DMS153 (cell line): ENCODE measurements around the gene BMS1.
"Not testable (repeated sequence)": the region's sequence is repeated elsewhere in the genome, so short reads cannot be mapped to it uniquely, and the experiment has no call there.

Source experiments
- DNase-seq: peaks from one replicate; lab custom pipeline; 2025; lab: John Stamatoyannopoulos, UW

Gene BMS1

DNA sequence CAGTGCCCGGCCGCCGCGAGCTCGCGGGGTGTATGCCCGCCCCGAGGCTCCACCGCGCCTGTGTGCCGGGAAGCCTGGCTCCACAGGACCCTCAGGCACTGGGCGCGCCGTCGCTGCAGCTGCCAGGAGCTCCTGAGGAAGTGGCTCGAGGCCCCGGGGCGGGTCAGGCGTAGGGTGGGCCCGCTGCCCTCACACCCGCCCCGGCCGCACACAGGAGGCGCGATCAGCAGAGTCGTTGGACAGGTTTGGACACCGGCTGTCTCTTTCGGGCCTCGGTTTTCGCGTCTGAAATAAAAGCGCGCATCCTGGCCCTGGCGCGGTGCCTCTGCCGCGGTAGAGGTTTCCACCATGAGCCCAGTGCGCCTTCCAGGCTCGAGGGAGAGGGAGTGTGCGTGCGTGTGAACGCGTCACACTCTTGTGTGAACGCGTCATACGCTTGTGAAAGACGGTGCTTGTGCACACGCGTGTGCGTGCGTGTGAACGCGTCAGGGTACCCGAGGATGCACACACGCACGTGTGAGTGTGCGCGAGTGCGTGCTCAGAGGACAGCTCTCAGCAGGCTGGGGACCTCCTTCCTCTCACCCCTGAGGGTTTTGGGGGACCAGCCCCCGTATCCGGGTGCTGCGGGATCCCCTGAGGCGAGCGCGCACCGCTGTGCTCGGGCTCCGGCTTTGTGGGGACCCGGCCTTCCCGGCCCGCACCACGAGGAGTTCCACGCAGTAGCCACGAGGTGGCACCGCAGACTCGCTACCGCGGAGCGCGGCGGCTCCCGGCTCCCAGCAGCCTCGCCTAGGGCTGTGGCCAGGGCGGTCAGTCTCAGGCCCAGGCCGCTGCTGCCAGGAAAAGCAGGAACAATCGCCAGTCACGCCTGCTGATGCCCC lies 83.8 kb downstream of the BMS1 start:
- DNase-seq: no peak

DNA sequence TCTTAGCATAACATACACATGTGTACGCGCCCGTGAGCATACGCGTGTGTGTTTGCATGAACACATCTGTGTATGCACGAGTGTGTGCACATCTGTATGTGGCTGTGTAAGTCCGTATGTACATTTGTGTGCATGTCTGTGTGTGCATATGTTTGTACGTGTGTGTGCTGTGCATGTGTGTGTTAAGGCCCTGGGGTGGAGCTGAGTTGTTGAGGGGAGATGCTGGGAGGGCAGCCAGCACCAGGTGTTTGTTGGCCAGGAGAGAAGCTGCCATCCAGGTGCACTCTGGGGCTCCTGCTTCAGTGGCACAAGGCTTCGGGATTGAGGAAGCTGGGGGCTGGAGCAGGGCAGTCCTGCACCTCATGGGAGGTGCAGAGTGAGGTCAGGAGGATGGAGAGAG lies 85.0 kb downstream of the BMS1 start:
- DNase-seq: no peak

DNA sequence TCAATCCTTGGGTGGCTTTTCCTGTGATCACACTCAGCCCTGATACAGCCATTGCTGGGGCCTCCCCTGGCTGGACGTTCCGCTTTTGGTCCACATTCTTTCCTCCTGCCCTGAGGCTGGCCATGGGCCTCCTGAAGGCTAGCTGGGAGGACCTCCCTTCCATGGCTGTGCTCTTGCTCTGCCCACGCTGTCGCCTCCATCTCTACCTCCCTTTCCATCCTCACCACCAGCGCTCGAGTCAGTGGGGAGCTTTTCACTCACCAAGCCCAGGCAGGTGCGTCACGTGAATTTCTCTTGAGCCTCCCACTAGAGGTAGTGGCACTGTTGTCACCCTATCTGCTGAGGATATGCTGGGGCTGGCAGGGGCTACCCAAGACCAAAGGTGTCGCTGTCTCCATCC lies 85.9 kb downstream of the BMS1 start:
- DNase-seq: no peak

DNA sequence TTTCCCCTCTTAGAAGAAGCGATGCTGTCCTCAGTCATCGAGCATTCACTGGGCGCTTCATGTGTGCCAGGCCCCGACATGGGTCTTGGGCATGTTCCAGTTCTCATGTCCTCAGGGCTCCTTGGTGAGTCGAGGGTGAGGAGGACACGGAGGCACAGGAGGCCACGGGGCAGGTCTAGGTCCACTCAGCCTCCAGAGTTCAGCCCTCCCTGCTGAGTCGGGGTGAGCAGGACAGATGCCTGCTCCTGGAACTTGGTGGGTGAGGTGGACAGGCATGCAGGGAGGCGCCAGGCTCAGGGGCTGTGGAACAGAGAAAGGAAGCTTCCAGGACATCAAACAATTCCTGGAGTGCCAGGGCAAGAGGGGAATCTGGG lies 87.4 kb downstream of the BMS1 start:
- no peak for DNase-seq

DNA sequence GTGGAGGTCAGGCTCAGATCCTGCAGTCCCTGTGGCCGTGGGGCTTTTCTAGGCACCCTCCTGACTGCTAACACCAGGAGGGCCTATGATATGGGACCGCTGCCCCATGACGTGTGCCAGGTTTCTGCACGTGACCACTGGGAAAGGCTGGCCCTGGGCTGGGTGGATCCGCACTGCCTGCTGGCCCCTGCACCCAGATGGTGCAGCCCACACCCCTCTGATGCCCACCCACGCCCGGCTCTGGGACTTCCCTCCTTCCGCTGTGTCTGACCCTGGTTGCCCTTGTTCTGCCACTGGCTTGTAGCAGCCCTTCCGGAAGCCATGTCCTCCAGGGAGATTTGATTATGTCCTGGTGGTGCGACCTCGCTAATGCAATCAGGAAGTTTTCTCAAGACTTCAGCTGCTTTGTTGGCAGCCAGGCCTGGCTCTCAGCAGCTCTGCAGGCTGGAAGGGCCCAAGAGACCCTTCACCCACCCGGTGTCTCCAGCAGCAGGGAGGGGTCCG lies 88.6 kb downstream of the BMS1 start:
- DNase-seq: not testable (repeated sequence)

DNA sequence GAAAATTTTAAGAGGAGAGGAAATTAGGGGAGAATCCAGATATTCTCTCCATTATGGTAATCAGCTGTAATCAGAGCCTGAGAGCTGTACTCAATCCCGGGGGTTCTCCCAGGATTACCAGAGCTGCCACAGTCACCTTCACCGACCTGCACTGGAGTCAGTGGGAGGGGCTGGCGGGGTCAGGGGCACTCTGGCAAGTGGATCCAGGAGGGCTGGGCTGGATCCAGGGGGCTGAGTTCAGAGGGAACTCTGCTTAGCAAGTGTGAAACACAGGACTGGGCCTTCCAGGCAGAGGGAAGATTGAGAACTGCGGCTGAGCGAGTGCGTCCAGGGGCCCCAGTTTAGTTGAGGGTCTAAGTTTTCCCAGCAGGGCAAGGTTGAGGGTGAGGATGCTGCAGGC lies 89.2 kb downstream of the BMS1 start:
- DNase-seq: no peak

DNA sequence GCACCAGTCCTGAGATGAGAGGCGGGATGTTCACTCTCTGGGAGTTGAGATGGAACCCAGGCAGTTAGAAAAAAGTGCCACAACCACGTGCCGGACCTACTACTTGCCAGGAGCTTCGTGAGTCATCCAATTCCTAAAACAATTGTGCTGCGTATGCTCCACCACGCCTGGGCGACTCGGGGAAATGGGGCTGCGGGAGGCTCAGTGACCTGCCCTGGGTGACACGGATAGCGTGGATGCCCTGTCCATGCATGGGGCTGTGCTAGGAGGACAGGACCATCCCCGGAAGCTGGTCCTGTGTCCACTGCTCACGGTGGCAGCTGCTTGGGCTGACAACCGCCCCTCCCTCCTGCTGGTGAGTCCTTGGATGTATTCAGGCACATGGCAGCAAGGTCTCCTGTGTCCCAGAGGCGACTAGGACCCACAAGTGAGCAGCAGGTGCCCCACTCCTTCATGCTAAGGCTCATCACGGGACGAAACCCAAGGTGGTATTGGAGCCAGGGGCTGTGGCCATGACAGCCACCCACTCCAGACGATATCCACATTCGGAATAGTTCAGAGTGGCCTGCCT lies 90.4 kb downstream of the BMS1 start:
- DNase-seq: no peak

DNA sequence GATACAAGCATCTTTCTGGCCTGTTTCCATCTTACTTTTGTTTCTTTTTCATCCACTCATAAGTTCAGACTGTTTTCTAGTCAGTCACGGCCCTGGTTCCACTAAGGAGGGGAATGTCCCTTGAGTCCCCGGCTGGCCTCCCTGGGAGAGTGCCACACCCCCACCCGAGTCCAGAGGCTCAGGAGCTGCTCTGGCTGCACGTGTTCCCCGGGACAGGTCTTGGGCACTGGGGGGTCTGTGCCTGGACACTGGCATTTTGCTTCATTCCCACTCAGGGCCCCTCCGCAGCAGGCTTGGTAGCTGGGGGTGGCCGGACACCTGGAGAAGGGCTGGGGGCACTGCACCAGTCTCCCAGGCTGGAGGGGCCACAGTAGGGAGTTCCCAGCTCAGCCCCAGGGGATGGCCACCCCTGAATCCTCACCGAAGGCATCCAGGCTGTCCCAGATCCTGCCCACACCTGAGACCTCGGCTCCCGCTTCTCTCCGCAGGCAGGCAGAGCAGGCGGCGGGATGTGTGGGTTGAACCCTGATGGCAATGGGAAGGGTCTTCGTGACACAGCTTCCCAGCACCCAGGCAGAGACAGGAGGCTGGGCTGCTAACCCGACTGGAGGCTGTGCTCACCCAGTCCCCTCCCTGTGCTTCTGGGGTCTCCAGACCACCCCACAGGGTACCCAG lies 92.3 kb downstream of the BMS1 start:
- no peak for DNase-seq

DNA sequence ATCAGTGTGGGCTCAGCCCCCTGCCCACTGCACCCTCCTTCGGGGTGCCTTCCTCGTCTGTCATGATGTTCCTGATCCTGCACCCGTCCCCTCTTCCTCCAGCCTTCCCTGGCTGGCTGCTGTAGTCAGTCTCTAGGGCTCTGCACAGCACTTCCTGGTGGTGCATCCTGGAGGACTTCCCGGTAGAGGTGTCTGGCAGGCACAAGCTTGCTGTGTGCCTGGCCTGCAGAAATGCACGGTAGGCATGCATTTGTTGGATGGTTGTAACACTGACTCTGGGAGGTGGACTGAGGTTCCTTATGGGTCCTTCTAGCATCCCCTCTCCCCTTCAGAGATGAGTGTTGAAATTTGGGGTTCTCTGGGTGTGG lies 92.8 kb downstream of the BMS1 start:
- DNase-seq: no peak

DNA sequence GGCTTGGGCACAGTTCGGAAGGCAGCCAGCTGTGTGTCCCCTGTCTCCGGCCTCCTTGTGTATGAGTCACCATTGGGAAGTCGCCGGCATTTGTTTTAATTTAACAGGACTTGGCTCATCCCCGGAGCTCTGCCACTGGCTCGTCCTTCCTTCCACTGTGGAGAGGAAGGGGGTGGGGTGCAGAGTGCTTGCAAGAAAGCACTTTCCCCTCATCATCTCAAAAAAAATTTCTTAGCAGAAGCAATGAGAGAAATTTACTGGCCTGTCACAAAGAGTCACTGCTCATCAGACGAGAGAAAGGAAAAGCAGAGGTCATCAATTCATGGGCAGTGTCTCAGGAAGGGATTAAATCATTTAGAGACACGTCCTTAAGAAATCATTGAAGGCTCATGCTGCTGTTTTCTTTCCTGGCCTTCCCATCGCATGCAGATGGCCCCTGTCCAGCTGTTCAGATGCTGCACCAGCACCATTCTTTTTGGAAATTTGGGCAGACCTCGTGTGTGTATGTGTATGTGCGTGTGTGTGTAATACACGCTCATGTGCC lies 93.3 kb downstream of the BMS1 start:
- DNase-seq: no peak

DNA sequence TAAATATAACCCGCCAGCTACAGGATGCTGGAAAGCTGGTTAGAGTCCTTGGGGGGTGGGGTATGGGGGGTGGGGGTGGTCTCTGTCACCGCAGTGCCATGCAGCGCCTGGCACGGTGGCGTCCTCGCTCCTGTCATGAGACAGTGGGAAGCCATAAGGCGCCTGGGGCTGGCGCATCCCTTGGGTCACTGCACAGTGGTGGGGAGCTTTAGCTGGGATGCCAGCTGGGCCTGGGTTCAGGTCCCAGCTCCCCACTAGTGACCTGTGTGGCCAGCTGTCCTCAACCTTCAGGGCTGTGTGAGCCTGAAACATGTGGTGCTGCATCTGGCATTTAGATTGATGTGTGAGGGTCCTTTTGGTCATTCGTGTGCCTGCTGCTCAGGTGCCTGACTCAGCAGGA lies 93.9 kb downstream of the BMS1 start:
- DNase-seq: no peak

DNA sequence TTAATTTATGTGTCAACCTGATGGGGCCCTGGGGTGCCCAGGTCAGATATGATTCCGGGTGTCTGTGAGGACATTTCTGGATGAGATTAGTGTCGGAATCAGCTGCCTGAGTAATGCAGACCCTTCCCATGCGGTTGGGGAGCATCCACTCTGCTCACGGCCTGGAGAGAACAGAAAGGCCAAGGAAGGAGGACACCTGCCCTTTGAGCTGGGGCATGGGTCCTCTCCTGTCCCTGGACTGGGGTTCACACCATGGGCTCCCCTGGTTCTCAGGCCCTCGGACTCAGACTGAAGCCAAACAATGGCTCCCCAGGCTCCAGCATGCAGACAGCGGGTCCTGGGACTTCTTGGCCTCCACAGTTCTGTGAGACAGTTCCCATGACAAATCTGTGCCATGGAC lies 94.3 kb downstream of the BMS1 start:
- DNase-seq: no peak

DNA sequence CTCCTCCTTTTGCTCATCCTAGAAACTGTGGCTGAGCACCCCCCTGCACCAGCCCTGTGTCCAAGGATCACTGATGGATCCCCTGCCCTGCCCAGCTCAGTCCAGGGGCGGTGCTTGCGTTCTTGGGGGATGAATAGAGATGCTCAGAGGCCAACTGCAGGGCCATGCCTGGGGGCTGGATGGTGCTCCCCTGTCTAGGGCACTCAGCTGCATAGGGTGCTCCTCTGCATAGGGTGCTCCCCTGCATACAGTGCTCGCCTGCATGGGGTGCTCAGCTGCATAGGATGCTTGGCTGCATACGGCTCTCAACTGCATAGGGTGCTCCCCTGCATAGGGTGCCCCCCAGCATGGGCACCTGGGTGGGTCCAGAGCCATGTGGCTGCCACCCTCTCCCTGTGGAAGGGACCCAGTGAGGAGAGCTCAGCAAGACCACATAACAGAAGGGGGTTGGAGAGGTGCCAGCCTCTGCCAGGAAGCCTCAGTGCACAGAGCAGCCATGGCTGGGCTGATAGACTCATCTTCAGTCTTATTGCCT lies 95.0 kb downstream of the BMS1 start:
- DNase-seq: no peak

DNA sequence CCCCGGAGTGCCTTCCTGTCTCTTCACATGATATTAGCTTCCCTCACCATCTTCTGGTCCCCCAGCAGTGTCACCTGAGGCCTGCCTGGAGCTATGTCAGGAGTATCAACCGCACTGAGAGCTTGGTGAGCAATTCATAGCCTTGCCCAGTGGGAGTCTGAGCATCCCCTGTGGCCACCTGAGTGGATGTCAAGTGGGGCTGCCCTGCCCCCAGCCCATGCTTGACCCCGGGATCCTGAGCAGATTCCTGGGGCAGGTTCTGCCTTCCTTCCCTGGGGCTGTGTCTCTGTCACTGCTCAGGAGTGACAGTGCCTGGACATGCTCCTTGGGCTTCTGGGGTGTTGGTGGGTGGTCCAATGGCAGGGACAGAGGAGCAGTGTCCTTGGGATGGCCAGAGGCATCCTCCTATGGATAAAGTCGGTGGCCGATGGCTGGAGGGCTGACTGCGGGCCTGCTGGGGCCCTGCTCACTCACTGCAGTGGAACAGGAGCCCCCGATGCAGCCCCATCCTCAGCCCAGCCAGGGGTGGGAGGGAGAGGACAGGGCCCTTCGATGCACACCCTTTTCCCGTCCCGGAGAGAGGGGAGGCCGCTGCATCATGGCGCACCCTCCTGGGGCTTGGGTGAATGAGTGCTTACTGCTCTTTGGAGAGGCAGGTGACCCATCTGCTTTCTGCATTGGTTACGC lies 95.7 kb downstream of the BMS1 start:
- no peak for DNase-seq

DNA sequence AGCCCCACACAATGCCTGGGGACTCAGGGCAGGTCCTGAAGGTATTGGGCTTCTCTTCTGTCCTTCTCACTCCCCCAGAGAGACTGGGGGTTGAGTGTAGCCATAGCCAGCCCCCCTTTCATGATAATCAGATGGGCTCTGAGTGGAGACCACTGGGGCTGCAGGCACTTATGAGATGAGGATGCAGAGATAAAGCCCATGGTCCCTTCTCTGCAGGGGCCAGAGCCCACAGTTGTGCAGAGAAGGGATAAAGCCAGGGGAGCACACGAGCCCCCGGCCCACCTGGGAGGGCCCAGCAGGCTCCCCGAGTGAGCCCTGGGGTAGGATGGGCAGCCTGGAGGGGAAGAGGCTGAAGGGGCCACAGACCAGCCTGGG lies 96.2 kb downstream of the BMS1 start:
- DNase-seq: no peak

DNA sequence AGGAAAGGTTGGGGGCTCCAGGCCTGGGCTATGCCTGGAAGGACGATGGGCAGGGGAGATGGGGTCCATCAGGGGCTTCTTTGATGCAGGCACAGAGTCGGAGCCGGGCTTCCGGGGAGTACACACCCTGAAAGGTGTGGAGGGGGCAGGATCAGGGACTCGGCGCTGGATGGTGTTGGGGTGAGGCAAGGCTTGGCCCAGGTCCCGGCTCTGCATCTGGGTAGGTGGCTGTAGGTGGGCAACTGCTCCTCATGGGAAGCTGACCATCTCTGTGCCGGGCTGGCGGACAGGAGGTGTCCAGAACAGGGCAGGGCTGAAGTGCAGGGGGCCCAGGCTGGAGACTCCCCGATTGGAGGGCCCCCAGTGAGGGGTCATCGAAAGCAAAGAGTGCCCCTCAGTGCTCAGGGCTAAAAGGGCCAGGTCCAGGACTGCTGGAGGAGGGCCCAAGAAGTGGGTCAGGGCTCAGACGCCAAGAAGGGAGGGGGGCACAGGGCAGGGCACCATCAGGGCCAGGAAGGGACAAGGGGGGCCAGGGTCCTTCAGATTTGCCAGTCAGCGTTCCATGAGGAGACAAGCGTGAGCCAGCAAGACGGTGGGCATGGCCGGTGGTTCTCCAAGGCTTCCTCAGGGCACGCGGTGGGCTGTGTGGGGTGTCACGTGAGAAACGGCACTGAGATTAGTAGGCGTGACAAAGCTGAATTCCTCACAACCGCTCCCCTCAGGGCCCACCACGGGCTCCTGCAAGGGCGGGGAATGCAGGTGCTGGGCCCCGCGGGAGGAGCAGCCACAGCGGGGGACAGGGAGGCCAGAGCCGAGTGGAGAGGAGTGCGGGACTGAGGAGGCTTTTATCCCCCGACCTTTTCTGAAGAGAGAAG lies 97.0 kb downstream of the BMS1 start:
- DNase-seq: no peak

DNA sequence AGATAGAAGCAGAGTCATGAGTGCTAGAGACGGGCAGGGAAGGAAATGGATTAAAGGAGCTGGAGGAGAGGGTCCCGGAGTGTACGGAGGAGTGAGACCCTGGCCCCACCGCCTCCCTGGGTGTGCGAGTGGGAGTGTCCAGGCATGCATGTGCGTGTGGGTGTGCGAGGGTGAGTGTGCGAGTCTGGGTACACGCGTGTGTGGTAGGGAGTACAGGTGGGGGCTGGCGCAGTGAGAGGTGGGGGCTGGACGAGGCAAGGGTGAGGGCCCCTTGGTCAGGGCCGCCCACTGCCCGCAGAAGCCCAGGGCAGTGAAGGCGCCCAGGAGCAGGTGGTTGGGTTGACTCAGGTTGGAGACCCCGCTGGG lies 97.6 kb downstream of the BMS1 start:
- no peak for DNase-seq

DNA sequence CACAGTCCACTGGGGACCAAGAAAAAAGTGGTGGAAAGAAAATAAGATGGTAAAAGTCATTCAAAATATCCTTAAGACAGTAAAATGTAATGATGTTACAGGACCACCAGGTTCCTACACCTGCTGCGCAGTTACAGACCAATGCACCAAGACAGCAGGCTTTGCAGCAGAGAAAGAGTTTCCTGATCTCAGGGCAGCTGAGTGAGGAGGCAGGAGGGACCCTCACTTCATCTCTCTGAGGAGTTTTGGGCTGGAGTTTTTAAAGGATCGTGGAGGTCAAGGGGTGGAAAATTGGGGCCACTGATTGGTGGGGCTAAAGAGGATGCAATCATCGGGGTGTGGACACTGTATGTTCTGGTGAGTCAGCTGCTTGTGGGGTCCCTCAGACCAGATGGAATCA lies 100.0 kb downstream of the BMS1 start:
- no peak for DNase-seq
